ENCODE data around the gene IRAK2. TPM values are rescaled to one million over a fixed set of nuclear protein-coding genes. Genes with fewer than 3 reads are reported as not detected.
A peak's percentile ranks its signal among the peaks of the same experiment; 100 is the strongest.

Gene IRAK2
- total RNA-seq, 1 donor from 2014 or later = 2.0 TPM

DNA sequence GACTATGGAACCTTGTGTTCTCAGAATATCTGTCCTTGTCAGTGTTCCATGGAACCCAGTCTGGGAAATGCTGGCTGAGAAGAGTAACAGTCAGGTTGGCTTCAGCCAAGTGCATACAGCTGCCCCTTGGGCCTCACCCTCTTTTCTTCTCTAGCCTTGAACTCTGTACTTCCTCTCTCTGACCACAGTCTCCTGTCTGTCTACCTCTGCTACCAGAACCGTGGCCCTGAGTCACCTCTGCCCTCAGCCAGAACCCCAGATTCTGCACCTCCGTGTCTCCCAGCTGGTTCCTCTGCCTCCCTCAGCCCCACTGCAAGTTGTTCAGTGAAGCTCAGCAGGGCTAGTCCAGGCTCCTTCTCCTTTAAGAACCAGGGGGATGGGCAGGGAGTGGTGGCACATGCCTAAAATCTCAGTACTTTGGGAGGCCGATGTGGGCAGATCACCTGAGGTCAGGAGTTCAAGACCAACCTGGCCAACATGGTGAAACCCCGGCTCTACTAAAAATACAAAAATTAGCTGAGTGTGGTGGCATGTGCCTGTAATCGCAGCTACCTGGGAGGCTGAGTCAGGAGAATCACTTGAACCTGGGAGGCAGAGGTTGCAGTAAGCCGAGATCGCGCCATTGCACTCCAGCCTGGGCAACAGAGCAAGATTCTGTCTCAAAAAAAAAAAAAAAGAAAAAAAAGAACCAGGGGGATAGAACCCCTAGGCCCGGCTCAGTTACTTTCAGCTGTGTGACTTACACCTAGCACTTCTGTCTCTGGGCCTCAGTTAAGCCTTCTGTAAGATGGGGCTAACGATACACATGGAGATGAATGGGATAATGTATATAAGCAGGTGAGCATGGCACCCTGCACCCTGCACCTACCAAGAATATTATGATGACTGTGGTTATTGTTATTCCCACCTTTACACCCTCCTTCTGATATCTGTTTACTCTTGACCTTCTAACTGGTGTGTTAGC lies 59.2 kb downstream of the IRAK2 start:
- peaks cover 4% of the 10 kb centered on the region for H3K4me1 Mint-ChIP-seq (ENCODE audit: low read depth, unreplicated experiment)

DNA sequence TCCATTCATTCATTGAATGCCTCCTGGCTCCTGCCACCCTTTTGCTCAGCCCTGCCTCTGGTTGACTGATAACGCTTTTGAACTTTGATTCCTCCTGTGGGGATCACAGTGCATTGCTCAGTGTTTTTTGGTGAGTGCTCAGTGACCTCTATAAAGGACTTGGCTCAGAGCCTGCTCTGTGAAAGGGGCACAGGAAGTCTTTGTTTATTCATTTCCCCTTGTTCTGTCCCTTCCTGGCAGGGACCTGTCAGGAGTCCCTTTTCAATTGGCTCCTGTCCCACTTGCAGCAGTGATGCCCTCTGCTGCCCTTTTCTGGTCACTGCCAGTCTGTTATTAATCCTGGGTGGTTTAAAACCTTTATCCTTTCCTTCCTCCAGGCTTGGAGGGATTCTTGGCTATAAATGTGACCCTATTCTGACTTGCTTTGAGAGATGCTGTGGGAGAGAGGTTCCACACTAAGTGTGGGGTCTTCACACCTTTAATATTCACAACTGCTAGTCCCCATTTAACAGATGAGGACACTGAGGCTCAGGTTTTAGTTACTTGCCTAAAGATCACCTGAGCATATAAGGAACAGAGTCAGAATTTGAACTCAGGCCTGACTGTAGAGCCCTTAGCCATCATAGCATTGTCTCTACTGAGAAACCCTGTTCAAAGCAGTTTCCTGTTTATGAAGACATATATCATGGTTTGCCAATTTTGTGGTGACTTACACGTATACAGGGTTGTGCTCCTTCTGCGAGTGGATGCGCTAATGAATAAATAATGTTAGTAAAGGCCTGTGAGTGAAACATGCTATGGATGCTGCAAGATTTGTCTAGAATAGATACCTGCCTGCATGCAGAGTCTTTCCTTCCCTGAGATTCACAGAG lies 60.3 kb downstream of the IRAK2 start:
- no peak for FAIRE-seq

More for the DNA sequence above, 59.2 kb downstream of the IRAK2 start:
- Histone ChIP-seq H3K9ac (ENCODE audit: low read length) (no peak overlapping the region), H3K4me3 (ENCODE audit: insufficient read depth, low read depth, low read length) (no peak overlapping the region), H3K4me2 (ENCODE audit: low read length) (no peak overlapping the region), H4K20me1 (ENCODE audit: insufficient read depth, low read length) (peaks cover 5% of the 10 kb centered on the region), H3K79me2 (ENCODE audit: insufficient read depth, low read length) (no peaks in the 10 kb centered on the region), H2AFZ (ENCODE audit: low read depth, low read length) (no peak overlapping the region), H3K4me1 (ENCODE audit: insufficient read depth, low read length) (peaks cover 17% of the 10 kb centered on the region), H3K36me3 (ENCODE audit: insufficient read depth, low read length) (peaks cover 6% of the 10 kb centered on the region), H3K9me3 (ENCODE audit: insufficient read depth, low read depth, low read length) (no peaks in the 10 kb centered on the region), H3K27me3 (ENCODE audit: insufficient read depth, low read length) (no peaks in the 10 kb centered on the region), H3K27ac (ENCODE audit: low read depth, low read length) (no peak overlapping the region)
- Mint-ChIP-seq H3K36me3 (ENCODE audit: low read depth, unreplicated experiment) (no peaks in the 10 kb centered on the region), H3K4me3 (ENCODE audit: unreplicated experiment) (no peak overlapping the region), H3K27ac (ENCODE audit: unreplicated experiment) (no peak overlapping the region), H3K27me3 (ENCODE audit: low read depth, unreplicated experiment) (no peaks in the 10 kb centered on the region), H3K9me3 (ENCODE audit: unreplicated experiment) (no peaks in the 10 kb centered on the region)
- TF ChIP-seq, protein P1, sequence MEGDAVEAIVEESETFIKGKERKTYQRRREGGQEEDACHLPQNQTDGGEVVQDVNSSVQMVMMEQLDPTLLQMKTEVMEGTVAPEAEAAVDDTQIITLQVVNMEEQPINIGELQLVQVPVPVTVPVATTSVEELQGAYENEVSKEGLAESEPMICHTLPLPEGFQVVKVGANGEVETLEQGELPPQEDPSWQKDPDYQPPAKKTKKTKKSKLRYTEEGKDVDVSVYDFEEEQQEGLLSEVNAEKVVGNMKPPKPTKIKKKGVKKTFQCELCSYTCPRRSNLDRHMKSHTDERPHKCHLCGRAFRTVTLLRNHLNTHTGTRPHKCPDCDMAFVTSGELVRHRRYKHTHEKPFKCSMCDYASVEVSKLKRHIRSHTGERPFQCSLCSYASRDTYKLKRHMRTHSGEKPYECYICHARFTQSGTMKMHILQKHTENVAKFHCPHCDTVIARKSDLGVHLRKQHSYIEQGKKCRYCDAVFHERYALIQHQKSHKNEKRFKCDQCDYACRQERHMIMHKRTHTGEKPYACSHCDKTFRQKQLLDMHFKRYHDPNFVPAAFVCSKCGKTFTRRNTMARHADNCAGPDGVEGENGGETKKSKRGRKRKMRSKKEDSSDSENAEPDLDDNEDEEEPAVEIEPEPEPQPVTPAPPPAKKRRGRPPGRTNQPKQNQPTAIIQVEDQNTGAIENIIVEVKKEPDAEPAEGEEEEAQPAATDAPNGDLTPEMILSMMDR (IDR thresholded peaks at IDR 0.05; ENCODE audit: insufficient read depth, low read depth, low read length) = no peak
- no peak for TF ChIP-seq EZH2 (IDR thresholded peaks at IDR 0.05; ENCODE audit: insufficient read depth, low read length)
- FAIRE-seq = no peak
- DNase-seq (ENCODE audit: low read depth) = no peak

More for the DNA sequence above, 60.3 kb downstream of the IRAK2 start:
- no peaks in the 10 kb centered on the region for H3K27me3 ChIP-seq (ENCODE audit: insufficient read depth, low read length)
- H3K36me3 ChIP-seq (ENCODE audit: insufficient read depth, low read length) = peaks cover 6% of the 10 kb centered on the region
- peak; percentile 35 for DNase-seq (ENCODE audit: low read depth)
- no peak overlapping the region for H3K27ac ChIP-seq (ENCODE audit: low read depth, low read length)
- Mint-ChIP-seq H3K36me3 (ENCODE audit: low read depth, unreplicated experiment) (no peaks in the 10 kb centered on the region), H3K27me3 (ENCODE audit: low read depth, unreplicated experiment) (no peaks in the 10 kb centered on the region), H3K4me3 (ENCODE audit: unreplicated experiment) (no peak overlapping the region), H3K27ac (ENCODE audit: unreplicated experiment) (no peak overlapping the region), H3K9me3 (ENCODE audit: unreplicated experiment) (no peaks in the 10 kb centered on the region), H3K4me1 (ENCODE audit: low read depth, unreplicated experiment) (peaks cover 4% of the 10 kb centered on the region)
- H2AFZ ChIP-seq (ENCODE audit: low read depth, low read length) = no peak overlapping the region
- H3K9ac ChIP-seq (ENCODE audit: low read length) = no peak overlapping the region
- H4K20me1 ChIP-seq (ENCODE audit: insufficient read depth, low read length) = peaks cover 5% of the 10 kb centered on the region
- no peaks in the 10 kb centered on the region for H3K9me3 ChIP-seq (ENCODE audit: insufficient read depth, low read depth, low read length)
- no peak for TF ChIP-seq EZH2 (IDR thresholded peaks at IDR 0.05; ENCODE audit: insufficient read depth, low read length)
- TF ChIP-seq, protein P1 (IDR thresholded peaks at IDR 0.05; ENCODE audit: insufficient read depth, low read depth, low read length) = peak; percentile 75
- no peak overlapping the region for H3K4me2 ChIP-seq (ENCODE audit: low read length)
- peaks cover 17% of the 10 kb centered on the region for H3K4me1 ChIP-seq (ENCODE audit: insufficient read depth, low read length)
- no peak overlapping the region for H3K4me3 ChIP-seq (ENCODE audit: insufficient read depth, low read depth, low read length)
- H3K79me2 ChIP-seq (ENCODE audit: insufficient read depth, low read length) = no peaks in the 10 kb centered on the region

All from astrocyte (in vitro differentiated cells and primary cell).